ENCODE measurements around the gene OTUB1.

The OTUB1 gene

DNA sequence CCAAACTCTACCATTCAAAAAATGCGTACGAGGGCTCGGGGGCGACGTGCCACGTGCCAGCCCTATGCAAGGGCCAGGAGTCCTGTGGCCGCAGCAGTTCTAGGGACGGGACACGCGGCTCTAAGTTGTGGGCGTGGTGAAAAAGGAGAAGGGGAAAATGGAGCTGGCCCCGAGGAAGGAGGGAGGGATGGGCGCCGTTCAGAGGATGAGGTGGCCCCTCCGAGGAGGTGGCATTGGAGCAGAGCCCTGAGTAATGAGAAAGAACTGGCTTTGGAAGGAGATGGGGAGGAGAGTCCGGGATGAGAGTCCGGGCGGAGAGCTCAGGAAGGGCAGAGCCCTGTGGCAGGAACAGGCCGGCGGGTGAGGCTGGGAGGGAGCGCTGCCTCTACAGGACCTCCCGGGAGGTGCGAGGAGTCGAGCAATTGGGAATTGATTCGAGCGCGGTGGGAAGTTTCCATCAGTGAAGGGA lies 21.0 kb downstream of the OTUB1 start:
- no peak for DNase-seq

DNA sequence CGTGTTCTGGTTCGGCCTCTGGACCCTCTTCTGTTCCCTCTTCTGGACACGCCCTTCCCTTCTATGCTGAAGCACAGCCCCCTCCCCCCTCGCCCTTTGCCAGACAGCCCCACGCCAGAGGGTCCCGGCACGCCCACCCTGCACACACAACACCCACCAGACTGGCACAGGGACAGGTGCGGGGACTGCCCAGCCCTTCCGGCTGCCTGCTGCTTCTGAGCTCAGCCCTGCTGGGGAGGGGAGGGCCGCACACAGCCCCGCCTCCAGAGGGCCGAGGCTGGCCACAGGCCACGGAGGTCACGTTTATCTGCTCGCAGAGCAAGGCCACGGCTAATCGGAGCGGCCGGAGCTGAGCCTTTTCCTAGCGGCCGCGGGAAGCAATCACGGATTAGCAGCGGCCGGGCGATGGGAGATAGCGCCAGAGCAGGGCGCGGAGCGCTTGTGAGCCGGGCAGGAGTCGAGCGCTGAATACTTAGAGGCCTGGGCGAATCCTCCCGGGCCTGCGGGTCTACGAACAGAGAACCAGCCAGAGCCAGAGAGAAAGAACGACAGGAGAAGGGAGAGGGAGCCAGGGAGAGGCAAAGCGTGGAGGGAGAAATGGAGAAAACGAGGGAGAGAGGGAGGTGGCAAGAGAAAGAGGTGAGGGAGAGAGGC lies 21.5 kb downstream of the OTUB1 start:
- DNase-seq: no peak

DNA sequence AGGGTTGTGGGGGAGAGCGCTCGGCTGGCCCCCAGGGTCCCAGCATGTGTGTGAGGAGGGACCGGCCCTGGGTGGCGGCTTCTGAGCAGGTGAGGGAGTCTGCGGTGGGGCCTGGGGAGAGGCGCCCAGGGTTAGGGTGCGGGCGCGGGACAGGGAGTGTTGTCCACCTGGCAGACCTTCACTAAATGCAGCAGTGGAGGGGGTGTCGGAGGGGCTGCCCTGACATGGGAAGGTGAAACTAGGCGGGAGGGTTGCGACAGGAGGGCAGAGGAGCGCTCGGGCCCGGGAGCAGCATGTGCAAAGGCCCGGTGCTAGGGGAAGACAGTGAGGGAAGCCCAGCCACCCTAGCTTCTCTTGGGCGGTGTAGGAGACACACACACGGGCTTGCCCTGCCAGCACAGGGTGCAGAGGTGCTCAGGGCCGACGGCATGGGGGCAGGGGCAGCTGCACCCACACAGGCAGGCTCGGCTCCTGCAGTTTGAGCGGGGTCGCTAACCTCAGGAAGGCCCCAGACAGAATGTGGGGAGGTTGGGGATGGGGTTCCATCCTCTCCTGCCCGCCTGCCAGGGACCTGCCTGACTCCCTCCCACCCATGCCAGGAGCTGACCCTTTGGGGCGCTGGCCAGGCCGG lies 22.2 kb downstream of the OTUB1 start:
- no peak for DNase-seq

DNA sequence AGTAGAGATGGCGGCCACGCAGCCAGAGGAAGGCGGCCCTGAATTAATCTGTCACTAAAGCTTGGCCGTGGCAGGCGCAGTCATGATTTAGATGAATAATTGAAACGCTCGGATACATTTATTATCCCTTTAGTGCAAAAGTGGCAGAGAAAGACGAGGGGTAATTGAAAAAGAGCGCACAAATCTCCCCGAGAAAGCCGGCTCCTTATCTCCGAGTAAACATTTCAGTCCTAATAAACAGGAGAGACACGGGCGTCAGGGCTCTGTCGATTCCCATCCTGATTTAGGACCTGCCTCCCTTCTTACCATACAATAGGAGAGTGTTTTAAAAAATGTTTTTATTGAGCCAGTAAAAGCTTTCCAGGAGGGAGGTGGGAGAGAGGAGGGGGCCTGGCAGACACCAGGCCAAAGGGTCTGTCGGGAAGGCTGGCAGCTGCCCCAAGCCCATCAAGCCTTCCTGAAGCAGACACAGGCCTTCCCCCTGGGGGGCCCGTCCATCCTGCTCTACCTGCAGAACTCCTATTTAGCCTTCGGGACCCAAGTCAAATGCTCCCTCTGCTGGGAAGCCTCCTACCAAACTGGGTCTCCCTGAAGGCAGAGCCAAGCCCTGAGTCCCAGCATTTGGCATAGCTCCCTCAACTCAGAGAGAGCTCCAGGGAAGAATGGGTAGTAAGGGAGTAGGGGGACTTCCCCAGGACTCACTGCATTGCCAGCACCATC lies 22.8 kb downstream of the OTUB1 start:
- no peak for DNase-seq

DNA sequence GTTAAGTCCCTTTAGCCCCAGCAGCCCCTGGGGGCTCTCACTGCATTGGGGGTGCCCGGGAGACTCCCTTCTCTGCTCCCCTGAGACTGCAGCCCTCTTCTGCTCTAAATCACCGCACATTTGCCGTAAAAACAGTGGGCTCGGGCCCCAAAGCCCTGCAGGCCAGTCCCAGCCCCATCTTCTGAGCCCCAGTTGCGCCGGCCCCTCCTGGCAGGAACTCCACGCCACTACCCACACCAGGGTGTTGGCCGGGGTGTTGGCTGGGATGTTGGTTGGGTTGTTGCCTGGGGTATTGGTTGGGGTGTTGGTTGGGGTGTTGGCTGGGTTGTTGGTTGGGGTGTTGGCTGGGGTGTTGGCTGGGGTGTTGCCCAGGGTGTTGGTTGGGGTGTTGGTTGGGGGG lies 23.5 kb downstream of the OTUB1 start:
- no peak for DNase-seq

DNA sequence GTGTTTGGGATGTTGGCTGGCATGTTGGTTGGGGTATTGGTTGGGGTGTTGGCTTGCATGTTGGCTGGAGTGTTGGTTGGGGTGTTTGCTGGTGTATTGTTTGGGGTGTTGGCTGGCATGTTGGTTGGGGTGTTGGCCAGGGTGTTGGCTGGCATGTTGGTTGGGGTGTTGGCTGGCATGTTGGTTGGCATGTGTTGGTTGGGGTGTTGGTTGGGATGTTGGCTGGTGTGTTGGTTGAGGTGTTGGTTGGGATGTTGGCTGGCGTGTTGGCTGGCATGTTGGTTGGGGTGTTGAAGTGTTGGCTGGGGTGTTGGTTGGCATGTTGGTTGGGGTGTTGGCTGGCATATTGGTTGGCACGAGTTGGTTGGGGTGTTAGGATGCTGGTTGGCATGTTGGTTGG lies 24.5 kb downstream of the OTUB1 start:
- DNase-seq: no peak

DNA sequence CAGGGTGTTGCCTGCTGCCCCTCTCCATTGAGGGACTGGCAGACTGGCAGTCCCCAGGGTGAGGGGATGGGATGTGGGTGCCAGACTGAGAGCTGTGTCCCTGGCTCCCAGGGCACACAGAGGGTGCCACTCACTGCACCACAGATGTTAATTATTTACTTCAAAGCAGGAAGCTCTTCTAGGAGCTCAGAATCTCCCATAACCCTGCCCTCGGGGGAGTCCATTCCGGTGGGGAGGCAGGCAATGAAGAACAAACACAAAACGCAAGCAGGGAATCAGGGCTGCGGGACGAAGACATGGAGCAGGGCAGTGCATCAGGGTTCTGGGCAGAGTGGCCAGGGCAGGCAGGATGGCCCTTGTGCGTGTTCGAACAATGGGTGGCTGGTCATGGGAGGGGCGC lies 25.1 kb downstream of the OTUB1 start:
- DNase-seq: no peak

DNA sequence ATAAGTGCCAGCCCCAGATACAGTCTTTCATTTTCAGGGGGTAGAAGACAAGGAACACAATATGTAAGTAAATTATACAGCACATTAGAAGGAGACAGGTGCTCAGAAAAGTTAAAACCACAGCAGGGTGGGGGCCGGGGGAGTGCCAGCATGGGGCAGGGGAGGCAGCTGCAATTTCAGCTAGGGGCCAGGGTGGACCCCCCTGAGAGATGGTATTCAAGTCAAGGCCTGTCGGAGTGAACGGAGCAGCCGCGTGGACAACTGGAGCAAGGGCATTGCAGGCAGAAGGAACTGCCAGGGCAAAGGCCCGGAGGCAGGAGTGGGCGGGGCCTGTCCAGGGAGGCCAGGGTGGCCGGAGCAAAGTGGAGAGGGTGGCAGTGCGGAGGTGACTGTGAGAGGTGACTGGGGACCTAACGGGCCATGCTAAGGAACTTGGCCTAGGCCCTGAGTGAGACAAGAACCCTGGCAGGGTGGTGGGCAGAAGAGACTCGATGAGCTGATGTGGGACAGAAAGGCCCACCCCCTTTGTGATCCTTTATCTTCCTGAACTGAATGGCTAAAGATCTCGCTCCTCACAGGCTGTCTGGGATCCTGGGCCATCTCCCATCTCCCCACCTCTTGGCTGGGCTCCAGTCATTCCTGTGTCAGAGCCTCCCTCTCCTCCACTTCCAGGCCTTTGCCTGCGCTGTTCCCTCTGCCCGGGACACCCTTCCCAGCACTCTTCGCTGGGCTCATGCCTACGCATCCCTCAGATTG lies 27.1 kb downstream of the OTUB1 start:
- DNase-seq: no peak

DNA sequence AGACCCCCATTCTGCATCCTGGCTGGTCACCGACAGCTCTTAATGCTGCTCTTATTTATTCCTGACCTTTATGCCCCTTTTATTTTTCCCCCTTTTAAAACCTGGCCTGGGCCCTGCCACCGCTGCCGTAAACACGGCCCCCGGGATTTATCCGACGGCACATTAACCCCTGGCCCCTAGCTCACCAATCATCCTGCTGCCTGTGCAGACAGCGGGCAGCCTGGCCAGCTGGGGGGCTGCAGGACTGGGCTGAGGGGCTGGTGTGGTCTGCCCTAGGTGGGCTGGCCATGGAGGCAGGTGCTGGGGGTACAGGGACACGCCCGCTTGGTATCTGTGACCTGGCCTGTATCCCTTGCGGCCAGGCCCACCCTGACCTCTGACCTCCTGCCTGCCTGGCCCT lies 28.1 kb downstream of the OTUB1 start:
- DNase-seq: no peak

DNA sequence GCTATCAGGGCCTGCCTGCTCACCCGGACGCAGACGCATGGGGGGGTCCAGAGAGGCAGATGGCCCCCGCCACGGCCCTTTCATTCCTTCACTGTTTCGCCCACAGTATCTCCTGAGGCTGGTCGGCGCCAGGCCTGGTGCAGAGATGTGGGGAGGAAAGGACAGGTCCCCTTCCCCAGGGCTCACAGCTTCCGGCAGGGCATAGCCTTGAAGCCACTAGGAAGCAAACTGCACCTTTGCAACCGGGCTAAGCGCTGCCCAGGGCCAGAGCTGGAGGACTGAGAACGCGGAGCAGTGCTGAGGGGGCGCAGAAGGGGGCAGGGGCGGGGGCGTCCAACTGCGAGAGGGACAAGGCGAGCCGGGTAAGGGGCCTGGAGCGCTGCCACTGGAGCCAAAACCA lies 29.3 kb downstream of the OTUB1 start:
- DNase-seq: no peak

DNA sequence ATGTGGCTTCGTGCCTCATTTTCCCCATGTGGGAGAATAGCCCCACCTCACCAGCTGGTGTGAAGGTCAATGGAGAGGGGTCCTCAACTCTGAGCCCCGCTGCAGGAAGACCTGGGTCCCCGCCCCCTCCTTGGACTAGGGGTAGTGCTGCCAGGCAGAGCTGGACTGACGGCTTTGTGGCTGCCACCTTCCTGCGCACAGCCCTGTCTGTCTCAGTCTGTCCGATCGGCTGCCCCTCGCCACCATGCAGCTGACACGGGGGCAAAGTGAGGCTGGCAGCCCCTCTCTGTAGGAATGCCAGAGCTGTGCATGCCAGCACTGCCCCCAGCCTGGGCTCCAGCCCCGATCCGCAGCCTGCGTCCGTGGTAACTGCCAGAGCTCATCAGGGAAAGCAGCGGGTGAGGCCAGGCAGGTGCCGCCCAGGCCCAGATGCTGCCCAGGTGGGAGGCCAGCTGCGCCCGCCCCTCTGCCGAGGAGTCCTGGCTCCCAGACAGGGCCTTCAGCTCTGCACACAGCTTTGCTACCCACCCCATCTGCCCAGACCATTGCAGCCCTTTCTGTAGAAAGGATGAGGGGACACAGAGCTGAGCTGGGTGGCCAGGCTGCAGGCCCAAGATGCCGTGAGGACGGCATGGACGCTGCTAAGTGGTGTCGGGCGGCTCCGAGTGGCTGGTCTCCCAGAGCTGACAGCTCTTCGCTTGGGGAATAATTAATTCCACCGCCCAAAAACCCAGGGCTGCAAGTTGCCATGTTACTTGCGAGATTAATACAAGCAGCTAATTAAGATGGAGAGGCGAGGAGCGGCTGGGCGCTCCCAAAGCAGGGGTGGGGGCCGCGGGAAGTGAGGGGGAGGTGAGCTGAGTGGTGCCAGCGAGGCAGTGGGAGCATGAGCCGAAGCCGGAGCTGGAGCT lies 30.0 kb downstream of the OTUB1 start:
- no peak for DNase-seq

DNA sequence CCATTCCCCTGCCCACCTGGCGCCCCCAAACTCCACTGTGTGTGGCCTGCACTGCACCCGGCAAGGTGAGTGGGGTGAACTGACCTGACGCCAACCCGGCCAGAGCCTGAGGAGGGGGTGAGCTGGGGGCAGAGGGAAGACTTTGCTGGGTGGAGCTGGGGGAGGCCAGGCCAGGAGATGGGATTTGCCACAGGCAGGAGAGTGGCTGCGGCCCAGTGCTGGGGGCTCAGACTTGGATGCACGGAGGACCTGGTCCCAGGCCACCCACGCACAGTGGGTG lies 31.6 kb downstream of the OTUB1 start:
- no peak for DNase-seq

DNA sequence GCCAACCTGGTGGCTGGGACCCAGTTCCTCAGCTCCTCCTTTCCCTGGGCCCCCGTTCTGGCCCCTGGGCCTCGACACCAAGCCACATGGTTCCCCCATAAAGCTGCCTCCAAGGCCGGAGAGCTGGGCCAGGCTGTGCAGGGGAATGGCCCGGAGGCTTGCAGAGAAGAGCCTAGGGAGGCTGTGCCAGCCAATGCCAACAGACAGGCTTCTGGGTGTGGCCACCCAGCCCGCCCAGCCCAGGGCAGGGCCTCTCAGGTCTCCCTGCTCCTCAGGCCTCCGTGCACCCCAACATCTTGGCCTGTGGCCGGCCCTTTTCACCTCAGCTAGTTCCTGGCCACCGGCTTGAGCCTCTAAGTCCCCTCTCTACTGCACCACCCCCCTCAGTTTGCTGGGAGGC lies 32.1 kb downstream of the OTUB1 start:
- DNase-seq: no peak

DNA sequence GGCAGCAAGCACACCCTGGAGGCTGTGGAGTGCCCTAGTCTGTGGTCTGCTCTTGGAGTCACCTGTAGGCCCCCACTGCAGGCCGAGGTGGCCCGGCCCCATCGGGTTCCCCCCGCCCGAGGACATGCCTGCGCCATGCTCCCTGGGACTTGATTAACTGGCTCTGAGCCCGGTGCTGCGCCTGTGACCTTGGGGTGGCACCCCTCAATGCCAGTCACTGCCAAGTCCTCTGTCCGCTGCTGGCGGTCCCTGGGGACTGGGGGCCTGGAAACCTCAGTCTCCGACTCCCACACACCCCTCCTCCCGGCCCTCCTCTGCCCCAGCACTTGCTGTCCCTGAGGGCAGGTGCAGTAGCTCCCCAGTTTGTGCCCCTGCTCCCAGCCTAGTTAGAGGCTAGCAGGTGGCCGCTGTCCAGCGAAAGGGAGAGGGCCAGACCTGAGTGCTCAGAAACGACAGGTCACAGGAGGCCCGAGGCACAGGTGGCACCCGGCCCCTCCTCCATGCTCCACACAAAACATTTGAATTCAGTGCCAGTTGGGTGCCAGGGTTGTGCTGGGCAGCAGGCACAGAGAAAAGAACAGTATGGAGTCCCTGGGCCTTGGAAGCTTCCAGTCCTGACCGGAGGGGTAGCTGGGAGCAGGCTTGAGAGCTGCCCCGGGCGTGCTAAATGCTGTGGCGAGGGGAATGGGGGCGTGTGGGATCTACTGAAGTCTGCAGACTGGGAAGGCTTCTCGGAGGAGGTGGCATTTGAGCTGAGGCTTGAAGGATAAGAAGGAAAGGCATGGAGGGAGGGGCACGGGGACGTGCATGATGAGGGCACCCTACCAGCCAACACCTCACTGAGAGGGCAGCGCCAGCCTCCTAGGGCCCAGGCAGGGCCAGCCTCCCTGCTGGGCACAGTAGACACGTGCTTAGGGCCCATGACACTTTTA lies 33.1 kb downstream of the OTUB1 start:
- DNase-seq: no peak

DNA sequence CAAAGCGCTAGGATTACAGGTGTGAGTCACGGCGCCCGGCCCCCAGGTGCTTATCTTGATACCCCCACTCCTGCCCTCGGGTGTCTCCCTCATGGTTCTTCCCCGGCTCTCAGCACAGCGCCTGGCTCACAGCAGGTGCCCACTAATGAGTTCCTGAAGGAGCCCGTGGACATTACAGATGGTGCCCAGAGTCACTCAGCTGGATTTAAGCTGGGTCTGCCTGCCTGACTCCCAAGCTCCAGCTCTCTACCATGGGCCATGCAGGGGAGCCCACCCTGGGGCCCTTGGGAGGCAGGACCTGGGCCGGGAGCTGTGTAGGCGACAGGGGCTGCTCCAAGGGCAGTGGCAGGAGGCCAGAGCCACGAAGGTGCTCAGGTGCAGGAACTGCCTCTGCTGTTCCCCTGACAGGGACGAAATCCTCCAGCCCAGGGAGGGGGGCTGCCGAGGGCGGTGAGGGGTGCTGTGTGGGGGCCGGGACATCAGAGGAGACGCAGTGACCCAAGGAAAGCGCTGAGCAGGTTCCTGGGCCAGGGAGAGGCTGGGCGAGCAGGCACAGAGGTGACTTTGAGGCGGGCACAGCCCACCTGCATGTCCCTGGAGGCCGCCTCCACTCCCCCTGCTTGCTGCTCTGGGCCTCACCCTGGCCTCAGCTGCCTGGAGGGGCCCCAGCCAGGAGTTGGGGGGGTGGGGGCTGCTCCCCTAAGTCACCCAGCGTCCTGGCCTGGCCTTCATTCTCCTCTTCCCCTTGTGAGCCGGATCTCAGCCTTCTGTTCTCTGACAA lies 34.9 kb downstream of the OTUB1 start:
- DNase-seq: no peak

DNA sequence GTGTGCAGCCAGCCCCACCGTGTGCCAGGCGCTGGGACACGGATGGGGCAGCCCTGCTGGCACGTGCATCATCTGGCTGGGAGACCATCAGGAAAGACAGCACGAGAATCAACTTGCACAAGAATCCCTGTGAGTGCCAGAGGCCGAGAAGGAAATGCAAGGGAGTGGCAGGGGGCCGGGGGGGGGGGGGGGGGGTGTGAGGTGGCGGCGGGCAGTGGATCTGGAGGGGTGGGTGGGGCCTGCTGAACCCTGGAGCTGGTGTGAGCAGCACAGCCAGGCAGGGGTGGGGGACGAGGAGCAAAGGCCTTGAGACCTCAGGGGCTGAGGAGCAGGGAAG lies 35.5 kb downstream of the OTUB1 start:
- DNase-seq: no peak

DNA sequence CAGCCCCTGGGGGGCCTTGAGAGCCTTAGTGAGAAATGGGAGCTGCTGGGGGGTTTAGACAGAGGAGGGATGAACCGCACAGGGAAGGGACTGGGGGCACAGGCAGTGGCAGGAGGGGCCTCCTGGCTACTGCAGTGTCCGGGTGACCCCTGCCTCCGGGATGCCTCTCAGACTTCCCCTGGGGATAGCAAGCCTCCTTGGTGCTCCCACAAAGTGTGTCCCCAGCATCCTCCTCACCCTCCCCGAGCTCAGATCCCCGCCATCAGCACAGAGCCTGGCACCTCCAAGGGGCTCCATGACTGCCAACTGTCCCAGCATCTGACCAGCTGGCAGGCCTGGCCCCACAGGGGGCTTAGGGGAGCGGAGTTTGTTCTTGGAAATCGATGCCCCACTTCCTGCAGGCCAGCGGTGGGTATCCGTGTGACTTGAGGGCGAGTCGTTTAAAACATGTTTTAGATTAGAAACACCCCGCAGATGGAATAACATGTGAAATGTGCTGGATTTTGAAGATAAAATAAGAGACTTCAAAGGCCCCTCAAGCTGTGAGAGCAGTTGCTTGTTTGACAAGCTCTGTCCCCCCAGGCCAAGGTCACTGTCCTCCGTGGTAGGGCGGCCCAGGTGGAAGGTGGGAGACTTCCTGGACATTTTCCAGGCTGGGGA lies 36.0 kb downstream of the OTUB1 start:
- DNase-seq: no peak

DNA sequence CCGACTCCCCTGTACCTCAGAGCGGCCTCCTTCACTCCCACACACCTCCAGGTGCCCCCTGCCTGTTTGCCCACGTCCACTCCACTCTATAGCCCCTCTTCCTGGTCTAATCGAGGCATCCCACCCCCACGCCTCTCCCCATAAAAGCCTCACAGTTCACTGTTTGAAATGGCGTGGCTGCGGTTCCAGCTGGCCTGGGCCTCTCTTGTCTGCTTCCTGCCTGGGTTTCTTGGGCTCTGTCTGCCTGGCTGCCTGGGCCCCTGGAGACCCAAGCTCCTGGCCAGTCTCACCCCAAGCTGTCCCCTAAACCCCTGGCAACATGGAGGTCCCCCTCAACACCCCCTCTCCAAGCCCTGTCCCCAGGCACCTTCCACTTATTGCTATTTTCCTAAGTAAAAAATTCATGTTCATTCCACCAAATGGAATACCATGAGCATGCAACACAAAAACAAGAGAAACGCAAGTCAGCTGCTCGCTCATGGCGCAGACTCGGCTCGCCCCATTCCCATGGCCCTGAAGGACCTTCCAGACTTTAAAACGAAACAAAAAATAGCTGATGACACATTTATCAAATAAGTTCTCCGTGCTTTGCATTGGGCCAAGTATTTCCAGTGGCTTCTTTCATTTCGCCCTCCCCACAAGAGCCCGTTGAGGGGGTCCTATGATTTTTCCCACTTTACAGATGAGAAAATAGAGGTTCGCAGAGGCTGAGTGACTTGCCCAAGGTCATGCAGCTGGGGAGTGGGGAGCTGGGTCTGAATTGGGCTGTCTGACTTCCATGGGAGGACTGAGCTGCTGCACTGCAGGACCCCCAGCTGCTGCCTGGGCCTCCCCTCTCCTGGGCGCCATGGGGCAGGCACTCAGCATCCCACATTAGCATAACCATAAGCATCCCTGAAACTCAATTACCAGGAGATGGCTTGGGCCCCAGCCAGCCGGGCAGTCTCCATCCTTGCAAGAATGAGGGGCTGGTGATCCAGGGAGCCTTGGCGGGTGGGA lies 37.8 kb downstream of the OTUB1 start:
- no peak for DNase-seq

DNA sequence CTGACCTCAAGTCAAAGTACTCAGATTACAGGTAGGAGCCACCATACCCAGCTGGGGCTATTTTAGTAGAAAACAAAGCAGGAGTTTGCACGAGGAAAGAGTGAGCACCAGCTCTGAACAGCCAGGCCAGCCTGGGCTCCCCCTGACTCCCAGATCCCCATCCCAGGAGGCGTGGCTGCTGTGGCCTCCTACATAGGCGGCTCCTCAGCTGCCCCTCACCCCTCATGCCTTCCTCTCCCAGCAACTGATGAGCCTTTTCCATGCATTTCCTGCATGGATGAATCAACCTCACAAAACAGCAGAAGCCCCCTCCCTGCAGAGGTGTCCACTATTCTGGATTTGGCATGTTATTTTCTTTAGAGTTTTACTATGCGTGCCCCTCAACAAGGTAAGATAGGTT lies 39.0 kb downstream of the OTUB1 start:
- no peak for DNase-seq
